Nephron progenitor cell (in vitro differentiated cells): ENCODE measurements around the gene ATL3.
A peak's percentile ranks its signal among the peaks of the same experiment; 100 is the strongest.
"Not testable (repeated sequence)": the region's sequence is repeated elsewhere in the genome, so short reads cannot be mapped to it uniquely, and the experiment has no call there.

Source experiments
- DNase-seq: peaks from one replicate; pipeline ENCODE4 v3.0.0; 2021
- H3K27ac Mint-ChIP-seq: 2 replicates; pipeline ENCODE4 v1.8.0; 2021; ENCODE audit warnings: mild to moderate bottlenecking, moderate library complexity, mixed read lengths
- H3K27me3 Mint-ChIP-seq: 2 replicates; pipeline ENCODE4 v1.8.0; 2021; ENCODE audit warnings: mild to moderate bottlenecking, low read depth, mixed read lengths; ENCODE audit not compliant: poor library complexity
- H3K36me3 Mint-ChIP-seq: 2 replicates; pipeline ENCODE4 v1.8.0; 2021; ENCODE audit warnings: low read depth, mixed read lengths
- H3K4me1 Mint-ChIP-seq: 2 replicates; pipeline ENCODE4 v1.8.0; 2021; ENCODE audit warnings: mixed read lengths
- H3K4me3 Mint-ChIP-seq: 2 replicates; pipeline ENCODE4 v1.8.0; 2021; ENCODE audit warnings: mild to moderate bottlenecking, moderate library complexity, mixed read lengths
- H3K9me3 Mint-ChIP-seq: 2 replicates; pipeline ENCODE4 v1.8.0; 2021; ENCODE audit warnings: mild to moderate bottlenecking, moderate library complexity, mixed read lengths
- TF ChIP-seq, protein P1 (sequence below): fragments of 200-600 bp; sonication (generic); IDR thresholded peaks from 2 replicates; pipeline ENCODE4 v1.5.0; 2021; ENCODE audit warnings: antibody characterized with exemption

The ATL3 gene

DNA sequence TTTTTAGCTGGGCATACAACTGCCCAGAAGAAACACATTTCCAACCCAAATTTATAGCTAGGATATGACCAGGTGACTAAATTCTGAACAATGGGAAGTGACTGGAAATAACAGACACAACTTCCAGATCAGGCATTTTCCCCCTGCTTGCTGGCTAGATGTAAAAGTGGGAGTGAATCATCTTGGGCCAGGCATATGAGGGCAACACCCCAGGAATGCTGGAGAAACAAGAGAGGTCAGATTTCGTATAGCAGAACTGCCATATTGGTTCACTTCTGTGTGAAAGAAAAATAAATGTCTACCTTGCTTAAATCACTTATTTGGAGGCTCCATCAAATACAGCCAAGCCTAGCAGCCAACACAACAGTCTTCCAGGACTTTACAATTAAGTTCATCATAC, 7.4 kb downstream of the ATL3 start:
- Mint-ChIP-seq H3K27ac (no peak overlapping the region), H3K4me1 (no peaks in the 10 kb centered on the region), H3K9me3 (no peaks in the 10 kb centered on the region), H3K4me3 (no peak overlapping the region), H3K27me3 (peaks cover 3% of the 10 kb centered on the region), H3K36me3 (peaks cover 5% of the 10 kb centered on the region)
- TF ChIP-seq, protein P1, sequence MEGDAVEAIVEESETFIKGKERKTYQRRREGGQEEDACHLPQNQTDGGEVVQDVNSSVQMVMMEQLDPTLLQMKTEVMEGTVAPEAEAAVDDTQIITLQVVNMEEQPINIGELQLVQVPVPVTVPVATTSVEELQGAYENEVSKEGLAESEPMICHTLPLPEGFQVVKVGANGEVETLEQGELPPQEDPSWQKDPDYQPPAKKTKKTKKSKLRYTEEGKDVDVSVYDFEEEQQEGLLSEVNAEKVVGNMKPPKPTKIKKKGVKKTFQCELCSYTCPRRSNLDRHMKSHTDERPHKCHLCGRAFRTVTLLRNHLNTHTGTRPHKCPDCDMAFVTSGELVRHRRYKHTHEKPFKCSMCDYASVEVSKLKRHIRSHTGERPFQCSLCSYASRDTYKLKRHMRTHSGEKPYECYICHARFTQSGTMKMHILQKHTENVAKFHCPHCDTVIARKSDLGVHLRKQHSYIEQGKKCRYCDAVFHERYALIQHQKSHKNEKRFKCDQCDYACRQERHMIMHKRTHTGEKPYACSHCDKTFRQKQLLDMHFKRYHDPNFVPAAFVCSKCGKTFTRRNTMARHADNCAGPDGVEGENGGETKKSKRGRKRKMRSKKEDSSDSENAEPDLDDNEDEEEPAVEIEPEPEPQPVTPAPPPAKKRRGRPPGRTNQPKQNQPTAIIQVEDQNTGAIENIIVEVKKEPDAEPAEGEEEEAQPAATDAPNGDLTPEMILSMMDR = no peak
- DNase-seq = no peak

DNA sequence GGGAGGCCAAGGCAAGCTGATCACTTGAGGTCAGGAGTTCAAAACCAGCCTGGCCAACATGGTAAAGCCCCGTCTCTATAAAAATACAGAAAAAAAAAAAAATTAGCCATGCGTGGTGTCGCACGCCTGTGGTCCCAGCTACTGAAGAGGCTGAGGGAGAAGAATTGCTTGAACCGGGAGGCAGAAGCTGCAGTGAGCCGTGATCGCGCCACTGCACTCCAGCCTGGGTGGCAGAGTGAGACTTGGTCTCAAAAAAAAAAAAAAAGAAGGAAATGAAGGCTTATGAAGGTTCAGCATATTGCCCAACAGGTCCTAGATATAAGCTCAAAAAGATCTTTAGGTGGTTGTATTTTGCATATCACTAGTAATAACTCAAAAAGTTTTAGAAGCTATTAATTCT, 10.2 kb downstream of the ATL3 start:
- H3K9me3 Mint-ChIP-seq = no peaks in the 10 kb centered on the region
- H3K36me3 Mint-ChIP-seq = peaks cover 4% of the 10 kb centered on the region
- no peaks in the 10 kb centered on the region for H3K4me1 Mint-ChIP-seq
- no peaks in the 10 kb centered on the region for H3K27me3 Mint-ChIP-seq
- H3K27ac Mint-ChIP-seq = no peak overlapping the region
- H3K4me3 Mint-ChIP-seq = no peak overlapping the region
- DNase-seq = no peak
- TF ChIP-seq, protein P1 = no peak

DNA sequence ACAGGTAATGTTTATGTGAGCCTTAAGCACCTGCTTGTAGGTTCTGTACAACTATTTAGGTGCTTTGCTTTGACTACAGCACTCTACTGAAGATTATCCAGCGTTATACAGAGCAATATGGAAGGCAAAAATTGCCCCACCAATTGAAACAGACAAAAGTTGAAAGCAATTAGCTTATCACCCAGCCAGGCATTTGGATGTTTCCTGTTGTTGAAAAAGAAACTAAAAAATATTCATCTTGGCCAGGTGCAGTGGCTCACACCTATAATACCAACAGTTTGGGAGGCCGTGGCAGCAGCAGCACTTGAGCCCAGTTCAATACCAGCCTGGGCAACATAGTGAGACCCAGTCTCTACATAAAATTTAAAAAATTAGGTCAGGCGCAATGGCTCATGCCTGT, 18.5 kb downstream of the ATL3 start:
- no peaks in the 10 kb centered on the region for H3K4me1 Mint-ChIP-seq
- TF ChIP-seq, protein P1 = no peak
- H3K36me3 Mint-ChIP-seq = peaks cover 42% of the 10 kb centered on the region
- H3K4me3 Mint-ChIP-seq = no peak overlapping the region
- no peak for DNase-seq
- H3K9me3 Mint-ChIP-seq = no peaks in the 10 kb centered on the region
- no peak overlapping the region for H3K27ac Mint-ChIP-seq
- H3K27me3 Mint-ChIP-seq = no peaks in the 10 kb centered on the region

DNA sequence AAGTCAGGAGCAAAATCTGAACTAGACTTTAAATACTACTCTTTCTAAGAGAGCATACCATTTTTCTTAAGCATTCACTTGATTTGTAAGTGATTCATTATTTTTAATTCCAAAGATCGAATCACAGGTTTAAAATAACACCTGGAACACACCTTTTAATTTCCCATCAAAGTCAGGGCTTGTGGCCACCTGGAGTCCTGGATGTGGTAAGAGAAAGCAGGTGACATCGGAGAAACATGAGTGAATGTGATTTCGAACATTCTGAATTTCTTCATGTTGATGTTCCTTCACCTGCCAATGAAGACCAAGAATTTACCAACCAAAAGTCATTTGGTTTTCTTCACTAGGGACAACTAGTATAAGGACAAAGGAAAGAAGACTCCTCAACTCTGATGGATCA, 28.0 kb downstream of the ATL3 start:
- no peak overlapping the region for H3K27ac Mint-ChIP-seq
- H3K36me3 Mint-ChIP-seq = peaks cover 36% of the 10 kb centered on the region
- H3K9me3 Mint-ChIP-seq = no peaks in the 10 kb centered on the region
- no peaks in the 10 kb centered on the region for H3K27me3 Mint-ChIP-seq
- no peak overlapping the region for H3K4me3 Mint-ChIP-seq
- no peaks in the 10 kb centered on the region for H3K4me1 Mint-ChIP-seq
- DNase-seq = no peak
- TF ChIP-seq, protein P1 = no peak

DNA sequence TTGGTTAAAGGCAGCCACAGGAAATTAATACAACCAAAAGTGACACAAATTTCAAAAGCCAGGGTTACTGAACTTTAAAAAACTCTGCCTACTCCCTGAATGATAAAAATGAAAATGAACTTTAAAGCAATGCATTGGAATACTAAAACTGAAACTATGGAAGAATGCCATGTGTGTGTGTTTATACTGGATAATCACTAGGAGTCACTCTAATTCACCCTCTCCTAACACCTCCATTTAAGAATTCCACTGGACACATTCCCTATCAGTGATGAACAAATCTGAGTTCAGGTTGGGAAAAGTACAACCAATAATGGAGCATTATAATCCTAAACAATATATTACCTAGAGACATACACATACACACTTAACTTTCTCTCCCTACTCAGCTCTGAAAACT, 29.4 kb downstream of the ATL3 start:
- Mint-ChIP-seq H3K4me1 (no peaks in the 10 kb centered on the region), H3K27me3 (no peaks in the 10 kb centered on the region), H3K9me3 (no peaks in the 10 kb centered on the region), H3K27ac (no peak overlapping the region), H3K36me3 (peaks cover 32% of the 10 kb centered on the region), H3K4me3 (no peak overlapping the region)
- no peak for DNase-seq
- TF ChIP-seq, protein P1 = no peak

DNA sequence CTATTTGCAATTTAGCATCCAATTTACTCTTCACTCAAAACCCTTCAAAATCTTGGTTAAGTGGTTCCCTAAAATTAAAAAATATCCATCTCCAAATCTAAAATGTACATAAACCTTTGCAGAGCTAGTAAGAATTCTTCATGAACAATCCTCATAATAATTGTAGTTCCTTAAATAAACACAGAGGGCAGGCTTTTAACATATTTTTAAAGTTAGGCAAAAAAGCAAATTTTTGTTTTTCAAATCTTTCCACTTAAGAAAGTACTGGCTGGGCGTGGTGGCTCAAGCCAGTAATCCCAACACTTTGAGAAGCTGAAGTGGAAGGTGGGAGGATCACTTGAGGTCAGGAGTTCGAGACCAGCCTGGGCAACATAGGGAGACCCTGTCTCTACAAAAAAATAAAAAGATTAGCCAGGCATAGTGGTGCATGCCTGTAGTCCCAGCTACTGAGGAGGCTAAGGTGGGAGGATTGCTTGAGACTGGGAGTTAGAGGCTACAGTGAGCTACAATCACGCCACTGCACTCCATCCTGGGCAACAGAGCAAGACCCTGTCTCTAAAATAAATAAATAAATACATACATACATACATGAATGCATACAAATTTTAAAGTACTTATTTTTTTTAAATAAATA, 31.9 kb downstream of the ATL3 start:
- H3K27ac Mint-ChIP-seq = no peak overlapping the region
- no peaks in the 10 kb centered on the region for H3K9me3 Mint-ChIP-seq
- peaks cover 6% of the 10 kb centered on the region for H3K4me1 Mint-ChIP-seq

DNA sequence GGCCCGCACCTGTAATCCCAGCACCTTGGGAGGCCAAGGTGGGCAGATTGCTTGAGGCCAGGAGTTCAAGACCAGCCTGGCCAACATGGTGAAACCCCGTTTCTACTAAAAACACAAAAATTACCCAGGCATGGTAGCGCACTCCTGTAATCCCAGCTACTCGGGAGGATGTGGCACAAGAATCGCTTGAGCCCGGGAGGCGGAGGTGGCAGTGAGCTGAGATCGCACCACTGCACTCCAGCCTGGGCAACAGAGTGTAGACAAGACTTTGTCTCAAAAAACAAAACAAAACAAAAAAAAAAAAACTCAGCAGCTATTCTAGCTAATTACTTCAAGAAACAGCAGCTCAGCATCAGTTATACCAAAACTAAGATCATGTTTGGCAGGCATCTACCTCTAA, 32.7 kb downstream of the ATL3 start:
- H3K4me1 Mint-ChIP-seq, H3K27ac Mint-ChIP-seq, H3K27me3 Mint-ChIP-seq, H3K9me3 Mint-ChIP-seq, H3K4me3 Mint-ChIP-seq, DNase-seq: not testable (repeated sequence)
- peaks cover 29% of the 10 kb centered on the region for H3K36me3 Mint-ChIP-seq

More for the DNA sequence above, 31.9 kb downstream of the ATL3 start:
- no peak for DNase-seq
- H3K27me3 Mint-ChIP-seq = no peaks in the 10 kb centered on the region
- TF ChIP-seq, protein P1 = peak; percentile 28
- H3K36me3 Mint-ChIP-seq = peaks cover 29% of the 10 kb centered on the region
- no peak overlapping the region for H3K4me3 Mint-ChIP-seq
